Activated CD4-positive, alpha-beta T cell treated with anti-CD3 and anti-CD28 coated beads, Interleukin-2, Interleukin-6, amounts not matched to agents 100 ng/mL and 50 ng/mL, durations not matched to agents 16 hours and 8 hours (primary cell): ENCODE results near the gene TRMT10B.
"Not testable (repeated sequence)": the region's sequence is repeated elsewhere in the genome, so short reads cannot be mapped to it uniquely, and the experiment has no call there.

Experiments used
- DNase-seq: peaks from one replicate; pipeline ENCODE4 v3.0.0-alpha.2; 2020

Gene TRMT10B

DNA sequence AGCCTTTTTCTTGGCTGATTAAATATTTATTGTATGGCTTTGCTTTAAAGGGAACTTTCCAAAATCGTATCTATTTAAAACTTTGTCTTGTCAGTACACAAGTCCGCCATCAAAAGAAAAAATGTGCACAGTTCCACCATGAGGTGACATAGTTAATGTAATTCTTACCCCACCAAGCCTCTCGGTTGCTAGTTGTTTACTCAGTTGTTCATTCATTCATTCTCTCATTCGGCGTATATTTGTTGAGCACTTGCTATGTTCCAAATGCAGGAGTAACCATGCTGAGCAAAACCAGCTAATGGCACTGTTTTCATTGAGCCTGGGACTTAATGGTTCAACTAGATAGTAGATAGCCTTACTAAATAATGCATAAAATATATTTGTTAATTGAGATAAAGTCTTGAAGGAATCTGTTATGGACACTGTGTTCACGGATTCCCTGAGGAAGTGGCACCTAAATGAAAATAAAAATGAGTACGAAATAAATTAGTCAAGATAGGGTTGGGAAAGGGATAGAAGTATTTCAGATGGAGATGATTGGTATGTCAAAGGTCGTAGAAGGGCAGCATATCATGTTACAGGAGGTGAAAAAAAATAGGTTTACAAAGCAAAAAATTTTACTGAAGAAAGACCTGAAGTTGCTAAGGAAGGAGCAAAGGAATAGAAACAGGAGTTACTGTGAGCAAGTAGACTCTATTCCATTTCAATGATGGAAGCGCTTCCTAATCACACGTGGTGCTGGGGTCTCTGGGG is 48.5 kb downstream of the TRMT10B start:
- DNase-seq = no peak

DNA sequence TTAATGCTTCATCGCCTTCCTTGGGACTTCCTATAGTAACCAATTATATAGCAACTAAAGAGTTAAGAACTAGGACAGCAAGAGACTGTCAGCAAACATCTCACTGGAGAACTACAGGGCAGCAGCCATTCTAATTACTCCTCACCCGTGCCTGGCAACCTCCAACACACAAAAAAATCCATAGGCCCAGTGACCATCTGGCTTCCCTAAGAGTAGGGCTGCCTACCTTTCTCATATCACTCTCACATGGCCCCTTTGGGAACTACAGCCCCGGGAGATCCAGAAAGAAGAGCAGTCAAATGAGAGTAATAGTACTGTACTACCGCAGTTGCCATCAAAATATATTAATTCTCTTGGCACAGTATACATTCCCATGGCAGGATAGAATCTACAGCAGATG is 52.7 kb downstream of the TRMT10B start:
- no peak for DNase-seq

- not testable (repeated sequence) for DNase-seq
Observed at GRCh38 chr9:37809676-37810075, 56.1 kb downstream of the TRMT10B start.

DNA sequence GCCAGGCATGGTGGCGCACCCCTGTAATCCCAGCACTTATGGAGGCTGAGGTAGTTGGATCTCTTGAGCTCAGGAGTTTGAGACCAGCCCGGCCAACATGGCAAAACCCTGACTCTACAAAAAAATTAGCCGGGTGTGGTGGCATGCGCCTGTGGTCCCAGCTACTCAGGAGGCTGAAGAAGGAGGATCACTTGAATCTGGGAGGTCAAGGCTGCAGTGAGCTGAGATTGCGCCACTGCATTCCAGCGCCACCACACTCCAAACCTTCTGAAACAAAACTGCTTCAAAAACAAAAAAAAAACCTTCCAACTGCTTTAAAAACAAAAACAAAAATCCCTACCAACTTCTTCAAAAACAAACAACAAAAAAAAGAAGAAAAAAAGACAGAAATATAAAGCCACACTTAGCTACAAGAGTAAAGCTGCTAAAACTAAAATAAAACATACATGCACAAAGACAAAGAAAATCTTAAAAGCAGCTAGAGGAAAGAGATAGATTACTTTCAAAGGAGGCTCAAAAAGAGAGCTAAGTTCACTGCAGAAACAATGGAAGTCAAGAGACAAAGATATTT is 58.4 kb downstream of the TRMT10B start:
- no peak for DNase-seq

DNA sequence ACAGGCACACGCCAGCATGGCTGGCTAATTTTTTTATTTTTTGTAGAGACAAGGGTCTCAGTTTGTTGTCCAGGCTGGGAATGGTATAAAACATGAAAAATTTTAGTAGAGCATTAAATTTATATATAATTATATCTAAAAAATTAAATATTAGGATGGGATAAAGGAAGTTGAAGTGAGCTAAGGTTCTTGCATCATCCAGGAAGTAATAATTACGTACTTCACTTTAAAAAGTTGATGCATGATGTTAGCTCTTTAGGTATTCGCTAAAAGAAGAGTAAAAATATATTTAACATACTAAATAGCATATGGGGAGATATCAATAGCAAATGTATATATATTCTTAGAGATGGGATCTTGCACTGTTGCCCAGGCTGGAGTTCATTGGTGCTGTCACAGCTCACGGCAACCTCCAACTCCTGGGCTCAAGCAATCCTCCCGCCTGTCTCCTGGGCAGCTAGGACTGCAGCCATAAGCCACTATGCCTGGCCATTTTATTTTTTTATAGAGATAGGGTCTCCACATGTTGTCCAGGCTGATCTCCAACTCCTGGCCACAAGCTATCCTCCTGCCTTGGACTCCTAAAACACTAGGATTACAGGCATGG is 59.3 kb downstream of the TRMT10B start:
- no peak for DNase-seq

GRCh38 chr9:37818849-37819248 is 65.2 kb downstream of the TRMT10B start:
- no peak for DNase-seq

DNA sequence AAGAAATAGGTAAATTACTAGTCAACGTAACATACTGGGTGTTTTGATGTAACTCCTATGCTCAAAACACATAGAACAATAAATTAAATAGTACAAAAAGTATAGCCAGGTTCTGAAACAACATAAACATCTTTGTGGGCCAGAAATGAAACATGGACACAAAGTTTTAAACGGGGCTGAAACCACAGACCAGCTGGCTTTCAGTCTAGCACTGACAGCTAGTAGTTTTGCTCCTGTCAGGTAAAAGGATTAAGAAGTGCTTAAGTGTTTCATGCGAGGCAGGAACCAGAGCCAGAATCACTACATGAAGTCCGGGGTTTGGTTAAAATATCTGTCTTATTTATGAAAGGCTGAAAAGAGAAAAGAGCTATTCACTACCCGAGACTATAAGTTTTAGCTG is 66.5 kb downstream of the TRMT10B start:
- DNase-seq = no peak

DNA sequence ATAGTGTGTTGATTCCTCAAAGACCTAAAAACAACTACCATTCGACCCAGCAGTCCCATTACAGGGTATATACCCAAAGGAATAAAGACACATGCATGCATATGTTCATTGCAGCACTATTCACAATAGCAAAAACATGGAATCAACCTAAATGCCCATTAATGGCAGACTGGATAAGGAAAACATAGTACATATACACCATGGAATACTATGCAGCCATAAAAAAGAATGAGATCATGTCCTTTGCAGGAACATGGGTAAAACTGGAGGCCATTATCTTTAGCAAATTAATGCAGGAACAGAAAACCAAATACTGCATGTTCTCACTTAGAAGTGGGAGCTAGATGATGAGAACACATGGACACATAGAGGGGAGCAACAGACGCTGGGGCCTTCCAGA is 71.6 kb downstream of the TRMT10B start:
- DNase-seq = not testable (repeated sequence)

- no peak for DNase-seq
Observed at GRCh38 chr9:37827483-37828165, 74.0 kb downstream of the TRMT10B start.
